ENCODE data around the gene RIOK1.
A peak's percentile ranks its signal among the peaks of the same experiment; 100 is the strongest.
"Not testable (repeated sequence)": the region's sequence is repeated elsewhere in the genome, so short reads cannot be mapped to it uniquely, and the experiment has no call there.

The RIOK1 gene

GRCh38 chr6:7389451-7390225 is at the start of gene RIOK1, which contains the start of gene CAGE1:
Gene RIOK1 (plus strand): TSS chr6:7389808. CDS start chr6:7390003, 195 bp downstream.
Gene CAGE1 (minus strand): TSS chr6:7389742. CDS start chr6:7387173, 2,569 bp downstream.
- peak; percentile 96 for DNase-seq (ENCODE audit: low spot score)

DNA sequence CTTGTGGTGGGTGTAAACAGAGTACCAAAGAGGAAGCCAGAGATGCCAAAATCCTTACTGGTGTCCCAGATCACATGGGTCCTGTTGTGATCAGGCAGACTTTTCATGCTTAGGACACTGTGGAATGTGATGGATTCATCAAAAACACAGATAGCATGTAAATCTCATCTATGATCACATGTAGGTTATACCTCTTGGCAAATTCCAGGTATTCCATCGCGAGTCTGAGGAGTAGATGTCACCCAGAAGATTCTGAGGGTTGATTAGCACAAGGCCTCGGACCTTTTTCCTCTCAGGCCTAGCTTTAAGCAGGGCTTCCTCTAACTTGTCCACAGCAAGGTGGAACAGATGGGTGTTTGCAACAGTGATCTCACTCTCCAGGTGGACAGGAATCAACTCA is 48.3 kb upstream of the RIOK1 start:
- DNase-seq (ENCODE audit: low spot score), result no peak

- peak; percentile 42 for DNase-seq (ENCODE audit: low spot score)
Observed at GRCh38 chr6:7341989-7342742, 47.4 kb upstream of the RIOK1 start.

DNA sequence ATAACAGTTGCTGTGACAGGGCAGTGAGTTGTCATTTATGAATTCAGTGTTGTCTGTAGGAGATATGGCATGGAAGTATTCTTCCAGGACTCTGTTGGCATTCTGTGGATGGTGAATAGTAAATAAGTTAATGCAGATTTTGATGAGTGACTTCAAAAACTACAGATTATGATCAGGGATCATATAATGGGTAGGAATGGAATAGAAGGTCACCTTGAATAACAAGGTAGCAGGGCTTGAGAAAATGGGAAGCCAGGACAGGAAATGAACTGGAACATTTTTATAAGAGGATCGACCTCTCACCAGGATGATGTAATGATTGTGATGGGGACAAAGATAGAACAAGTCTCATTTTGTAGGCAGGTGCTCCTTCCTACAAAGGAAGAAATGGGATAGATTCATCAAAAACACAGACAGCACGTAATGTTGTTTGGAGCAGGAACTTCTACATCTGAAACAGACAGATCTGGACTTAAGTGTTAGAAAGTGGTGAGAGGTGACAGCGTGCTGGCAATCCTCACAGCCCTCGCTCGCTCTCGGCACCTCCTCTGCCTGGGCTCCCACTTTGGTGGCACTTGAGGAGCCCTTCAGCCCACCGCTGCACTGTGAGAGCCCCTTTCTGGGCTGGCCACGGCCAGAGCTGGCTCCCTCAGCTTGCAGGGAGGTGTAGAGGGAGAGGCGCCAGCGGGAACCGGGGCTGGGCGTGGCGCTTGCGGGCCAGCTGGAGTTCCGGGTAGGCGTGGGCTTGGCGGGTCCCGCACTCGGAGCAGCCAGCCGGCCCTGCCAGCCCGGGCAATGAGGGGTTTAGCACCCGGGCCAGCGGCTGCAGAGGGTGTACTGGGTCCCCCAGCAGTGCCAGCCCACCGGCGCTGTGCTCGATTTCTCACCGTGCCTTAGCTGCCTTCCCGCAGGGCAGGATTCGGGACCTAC is 45.8 kb upstream of the RIOK1 start:
- DNase-seq (ENCODE audit: low spot score), result no peak

GRCh38 chr6:7344773-7345450 is 44.7 kb upstream of the RIOK1 start:
- not testable (repeated sequence) for DNase-seq (ENCODE audit: low spot score)

DNA sequence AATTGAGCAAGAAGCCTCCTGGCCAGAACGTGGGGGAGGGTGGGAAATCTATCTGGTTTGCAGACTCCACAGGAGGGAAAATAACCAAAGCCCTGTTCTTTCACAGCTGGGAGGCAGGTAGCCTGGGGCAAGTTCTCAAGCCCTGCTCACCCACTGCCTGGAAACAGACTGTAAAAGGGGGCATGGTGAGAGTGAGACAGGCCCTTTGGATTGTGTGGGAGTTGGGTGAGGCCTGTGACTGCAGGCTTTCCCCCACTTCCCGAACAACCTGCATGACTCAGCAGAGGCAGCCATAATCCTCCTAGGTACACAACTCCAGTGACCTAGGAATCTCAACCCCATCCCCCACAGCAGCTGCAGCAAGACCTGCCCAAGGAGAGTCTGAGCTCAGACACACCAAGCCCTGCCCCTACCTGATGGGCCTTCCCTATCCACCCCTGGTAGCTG is 42.0 kb upstream of the RIOK1 start:
- DNase-seq (ENCODE audit: low spot score), result not testable (repeated sequence)

DNA sequence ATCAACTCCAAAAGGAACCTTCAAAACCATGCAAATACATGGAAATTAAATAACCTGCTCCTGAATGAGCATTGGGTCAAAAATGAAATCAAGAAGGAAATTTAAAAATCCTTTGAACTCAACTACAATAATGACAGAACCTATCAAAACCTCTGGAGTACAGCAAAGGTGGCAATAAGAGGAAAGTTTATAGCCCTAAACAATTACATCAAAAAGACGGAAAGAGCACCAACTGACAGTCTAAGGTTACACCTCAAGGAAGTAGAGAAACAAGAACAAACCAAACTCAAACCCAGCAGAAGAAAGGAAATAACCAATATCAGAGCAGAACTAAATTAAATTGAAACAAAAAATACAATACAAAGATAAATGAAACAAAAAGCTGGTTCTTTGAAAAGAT is 39.0 kb upstream of the RIOK1 start:
- DNase-seq (ENCODE audit: low spot score), result not testable (repeated sequence)

DNA sequence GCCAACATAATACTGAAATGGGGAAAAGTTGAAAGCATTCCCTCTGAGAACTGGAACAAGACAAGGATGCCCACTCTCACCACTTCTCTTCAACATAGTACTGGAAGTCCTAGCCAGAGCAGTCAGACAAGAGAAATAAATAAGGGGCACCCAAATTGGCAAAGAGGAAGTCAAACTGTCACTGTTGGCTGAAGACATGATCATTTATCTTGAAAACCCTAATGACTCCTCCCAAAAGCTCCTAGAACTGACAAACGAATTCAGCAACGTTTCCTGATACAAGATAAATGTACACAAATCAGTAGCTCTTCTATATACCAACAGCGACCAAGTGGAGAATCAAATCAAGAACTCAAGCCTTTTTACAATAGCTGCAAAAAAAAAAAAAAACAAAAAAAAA is 37.7 kb upstream of the RIOK1 start:
- not testable (repeated sequence) for DNase-seq (ENCODE audit: low spot score)

GRCh38 chr6:7367408-7367807 is 22.2 kb upstream of the RIOK1 start:
- no peak for DNase-seq (ENCODE audit: low spot score)

DNA sequence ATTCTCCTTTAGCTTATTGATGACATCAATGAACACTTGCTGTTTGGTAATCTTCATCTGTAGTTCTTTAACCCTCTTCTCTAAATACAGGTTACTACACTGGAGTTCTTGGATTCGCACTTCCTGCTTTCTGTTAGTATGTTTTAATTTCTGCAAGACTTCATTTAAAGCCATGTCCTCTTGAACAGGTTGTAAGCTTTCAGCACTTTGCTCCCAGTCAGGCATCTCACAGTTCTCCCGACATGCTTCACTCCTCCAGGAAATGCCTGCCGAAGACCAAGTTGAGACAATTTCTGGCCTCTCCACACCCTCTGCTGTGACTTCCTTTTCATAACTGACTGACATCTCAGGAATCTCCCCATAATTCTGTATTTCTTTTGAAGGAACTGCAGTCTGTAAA is 15.9 kb upstream of the RIOK1 start:
- no peak for DNase-seq (ENCODE audit: low spot score)

DNA sequence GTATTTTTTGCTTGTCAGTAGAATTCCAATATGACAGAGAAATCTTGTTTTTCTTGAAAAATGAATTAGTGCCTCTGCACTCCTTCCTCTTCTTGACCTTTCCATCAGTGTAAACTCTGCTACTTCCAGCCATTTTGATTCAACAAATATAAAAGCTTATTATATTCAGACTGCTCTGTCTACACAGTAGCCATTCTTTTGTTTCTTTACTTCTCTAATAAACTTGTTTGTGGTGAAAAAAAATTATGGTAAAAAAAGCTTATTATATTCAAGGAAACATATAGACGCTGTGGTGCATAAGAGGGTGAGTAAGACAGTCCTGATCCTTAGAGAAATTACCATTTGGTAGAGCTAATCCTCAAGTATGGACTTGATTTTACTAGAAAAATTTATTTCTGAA is 11.6 kb upstream of the RIOK1 start:
- no peak for DNase-seq (ENCODE audit: low spot score)

DNA sequence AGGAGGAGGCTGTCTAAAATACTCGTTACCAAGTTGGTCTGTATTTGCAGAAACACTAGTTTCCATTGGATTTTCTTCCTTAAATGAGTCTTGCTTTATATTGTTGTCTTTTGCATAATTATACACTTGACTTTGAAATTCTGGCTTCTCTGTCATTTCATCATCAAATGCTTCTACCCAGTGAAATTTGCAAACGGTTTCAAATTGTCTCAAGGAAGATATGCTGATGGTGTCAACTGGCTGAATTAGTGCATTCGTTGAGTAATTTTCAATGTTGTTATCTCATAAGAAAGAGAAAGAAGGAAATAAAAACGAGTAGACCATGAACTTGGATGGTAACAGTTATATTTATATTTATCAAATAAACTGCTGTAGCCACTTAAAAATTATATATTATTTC is 10.9 kb upstream of the RIOK1 start:
- no peak for DNase-seq (ENCODE audit: low spot score)

- DNase-seq (ENCODE audit: low spot score), result no peak
Observed at GRCh38 chr6:7381092-7381491, 8.5 kb upstream of the RIOK1 start.

DNA sequence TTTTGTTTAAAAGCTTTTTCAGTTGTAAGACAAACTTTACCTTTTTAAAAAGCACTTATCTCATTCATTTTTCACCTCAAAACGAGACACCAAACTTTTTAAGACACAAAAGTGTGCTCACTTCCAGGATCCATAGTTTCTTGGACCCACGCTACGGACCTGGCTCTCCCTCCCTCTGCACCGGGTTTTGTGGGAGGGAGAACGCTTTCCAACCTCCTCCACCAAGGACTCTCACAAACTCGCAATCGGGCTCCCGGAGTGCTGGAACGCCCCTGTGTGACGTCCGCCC is 502 bp upstream of the RIOK1 start:
- DNase-seq (ENCODE audit: low spot score), result peak; percentile 43

GRCh38 chr6:7390226-7390878 is 744 bp downstream of the RIOK1 start:
- DNase-seq (ENCODE audit: low spot score), result no peak

- DNase-seq (ENCODE audit: low spot score), result no peak
Observed at GRCh38 chr6:7391151-7391550, 1.5 kb downstream of the RIOK1 start.

DNA sequence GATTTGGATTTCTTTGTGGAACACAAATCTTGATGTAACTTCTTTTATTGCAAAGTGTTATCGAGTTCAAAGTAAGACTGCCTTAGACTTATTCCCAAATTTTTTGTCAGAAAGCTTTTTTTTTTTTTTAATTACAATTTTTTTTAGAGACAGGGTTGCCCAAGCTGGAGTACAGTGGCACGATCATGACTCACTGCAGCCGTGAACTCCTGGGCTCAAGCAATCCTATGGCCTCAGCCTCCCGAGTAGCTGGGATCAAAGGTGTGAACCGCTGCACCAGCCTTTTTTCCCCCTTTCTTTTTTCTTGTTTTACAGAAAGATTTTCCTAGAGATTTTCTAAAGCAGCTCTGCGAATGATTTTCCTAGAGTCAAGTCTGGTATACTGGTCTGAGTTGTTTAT is 2.8 kb downstream of the RIOK1 start:
- DNase-seq (ENCODE audit: low spot score), result no peak

- DNase-seq (ENCODE audit: low spot score), result no peak
Observed at GRCh38 chr6:7401075-7401474, 11.5 kb downstream of the RIOK1 start.

- DNase-seq (ENCODE audit: low spot score), result no peak
Observed at GRCh38 chr6:7402716-7403115, 13.1 kb downstream of the RIOK1 start.

DNA sequence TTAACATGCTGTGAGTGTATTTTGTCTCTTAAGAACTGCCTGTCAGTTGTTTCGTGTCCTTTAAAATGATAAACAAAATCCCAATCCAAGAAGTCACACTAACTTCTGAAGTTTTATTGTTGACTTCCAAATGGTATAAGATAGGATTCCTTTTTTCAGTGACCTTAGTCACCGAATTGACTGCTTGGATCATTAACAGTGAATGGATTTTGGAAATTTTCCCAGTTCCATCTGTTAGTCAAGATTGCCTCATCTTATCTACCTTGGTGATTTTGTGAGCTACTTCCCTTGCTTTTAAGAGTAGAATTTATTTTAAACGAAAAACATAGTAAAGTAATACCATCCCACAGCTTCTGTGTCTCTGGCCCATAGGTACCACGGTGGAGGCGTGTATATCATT is 14.9 kb downstream of the RIOK1 start:
- no peak for DNase-seq (ENCODE audit: low spot score)

GRCh38 chr6:7406743-7407142 is 17.1 kb downstream of the RIOK1 start:
- no peak for DNase-seq (ENCODE audit: low spot score)

Data from AG08395 (cell line).